ENCODE measurements around the gene UNC5C. TPM values are rescaled to one million over a fixed set of nuclear protein-coding genes. Genes with fewer than 3 reads are reported as not detected.

The UNC5C gene
- total RNA-seq, 1 donor from 2014 or later = 12.0 TPM

GRCh38 chr4:95319169-95319568, 229.6 kb downstream of the UNC5C start:
- no peak overlapping the region for H3K27ac ChIP-seq
- no peaks in the 10 kb centered on the region for H3K36me3 ChIP-seq
- no peak for DNase-seq (ENCODE audit: extremely low spot score in 2 of 2)
- no peak for TF ChIP-seq POLR2A (IDR thresholded peaks at IDR 0.05)
- no peak for TF ChIP-seq POLR2AphosphoS5 (IDR thresholded peaks at IDR 0.05; ENCODE audit: insufficient read depth in 1 of 2, low read depth in 1 of 2)
- TF ChIP-seq CTCF (IDR thresholded peaks at IDR 0.05) = no peak
- no peak overlapping the region for H3K4me3 ChIP-seq
- H3K4me1 ChIP-seq = no peaks in the 10 kb centered on the region
- H3K9me3 ChIP-seq = no peaks in the 10 kb centered on the region
- no peaks in the 10 kb centered on the region for H3K27me3 ChIP-seq
- intact Hi-C loops (cut with DNase I) = no loop called here

- Histone ChIP-seq H3K27ac (no peak overlapping the region), H3K4me1 (no peaks in the 10 kb centered on the region), H3K4me3 (no peak overlapping the region), H3K27me3 (no peaks in the 10 kb centered on the region), H3K9me3 (no peaks in the 10 kb centered on the region), H3K36me3 (no peaks in the 10 kb centered on the region)
- intact Hi-C loops (cut with DNase I) = no loop called here
- DNase-seq (ENCODE audit: extremely low spot score in 2 of 2) = no peak
- TF ChIP-seq CTCF (IDR thresholded peaks at IDR 0.05) (no peak), POLR2A (IDR thresholded peaks at IDR 0.05) (no peak), POLR2AphosphoS5 (IDR thresholded peaks at IDR 0.05; ENCODE audit: insufficient read depth in 1 of 2, low read depth in 1 of 2) (no peak)
Observed at GRCh38 chr4:95318483-95318882, 230.3 kb downstream of the UNC5C start.

DNA sequence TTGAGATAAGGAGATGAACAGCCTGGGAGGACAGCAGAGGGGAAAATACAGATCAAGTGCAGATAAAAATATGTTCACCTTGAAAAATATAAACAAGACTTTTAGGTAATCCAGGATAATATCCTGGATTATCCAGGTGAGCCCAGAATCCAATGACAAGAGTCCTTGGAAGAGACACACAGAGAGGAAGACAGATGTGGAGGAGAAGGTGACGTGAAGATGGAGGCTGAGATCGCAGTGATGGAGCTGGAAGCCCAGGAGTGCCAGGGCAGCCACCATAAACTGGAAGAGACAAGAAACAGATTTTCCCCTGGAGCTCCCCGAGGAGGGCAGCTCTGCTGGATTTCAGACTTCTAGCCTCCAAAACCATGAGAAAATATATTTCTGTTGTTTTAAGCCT, 230.7 kb downstream of the UNC5C start:
- Histone ChIP-seq H3K4me3 (no peak overlapping the region), H3K9me3 (no peaks in the 10 kb centered on the region), H3K27me3 (no peaks in the 10 kb centered on the region), H3K4me1 (no peaks in the 10 kb centered on the region), H3K27ac (no peak overlapping the region), H3K36me3 (no peaks in the 10 kb centered on the region)
- no peak for DNase-seq (ENCODE audit: extremely low spot score in 2 of 2)
- intact Hi-C loops (cut with DNase I) = no loop called here
- TF ChIP-seq CTCF (IDR thresholded peaks at IDR 0.05) (no peak), POLR2AphosphoS5 (IDR thresholded peaks at IDR 0.05; ENCODE audit: insufficient read depth in 1 of 2, low read depth in 1 of 2) (no peak), POLR2A (IDR thresholded peaks at IDR 0.05) (no peak)

DNA sequence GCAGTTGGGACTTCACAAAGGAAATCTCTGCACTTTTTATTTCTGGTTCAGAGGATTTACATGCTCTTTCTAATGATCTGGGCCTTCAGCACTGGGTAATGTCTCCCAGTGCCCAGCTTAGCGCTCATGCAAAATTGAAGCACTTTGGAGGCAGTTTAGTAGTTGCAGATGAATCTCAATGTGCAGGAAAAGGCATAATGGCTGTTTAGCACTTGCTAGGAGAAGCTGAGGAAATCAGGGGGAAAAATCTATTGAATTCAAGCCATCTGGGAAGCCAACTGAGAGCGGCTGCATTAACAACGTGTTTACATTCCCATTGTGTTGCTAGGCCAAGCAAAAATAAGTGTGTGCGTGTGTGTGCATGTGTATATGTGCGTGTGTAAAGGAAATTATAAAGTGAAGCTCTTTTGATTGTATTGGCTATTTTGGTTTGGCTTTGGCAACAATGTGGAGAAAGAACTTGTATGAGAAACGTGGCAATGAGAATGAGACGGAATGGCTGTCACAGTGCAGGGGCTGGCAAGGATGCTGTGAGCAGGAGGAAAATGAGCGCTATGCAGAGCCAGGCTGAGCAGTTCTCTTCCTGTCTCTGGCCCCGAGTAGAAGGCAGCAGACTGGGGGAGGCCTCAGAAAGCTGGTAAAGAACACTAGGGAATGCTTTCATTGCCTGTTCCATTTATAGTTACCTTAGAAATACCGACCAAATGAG, 231.5 kb downstream of the UNC5C start:
- Histone ChIP-seq H3K36me3 (no peaks in the 10 kb centered on the region), H3K9me3 (no peaks in the 10 kb centered on the region), H3K4me3 (no peak overlapping the region), H3K27me3 (no peaks in the 10 kb centered on the region), H3K4me1 (no peaks in the 10 kb centered on the region), H3K27ac (no peak overlapping the region)
- intact Hi-C loops (cut with DNase I) = no loop called here
- DNase-seq (ENCODE audit: extremely low spot score in 2 of 2) = no peak
- no peak for TF ChIP-seq POLR2AphosphoS5 (IDR thresholded peaks at IDR 0.05; ENCODE audit: insufficient read depth in 1 of 2, low read depth in 1 of 2)
- no peak for TF ChIP-seq CTCF (IDR thresholded peaks at IDR 0.05)
- TF ChIP-seq POLR2A (IDR thresholded peaks at IDR 0.05) = no peak

DNA sequence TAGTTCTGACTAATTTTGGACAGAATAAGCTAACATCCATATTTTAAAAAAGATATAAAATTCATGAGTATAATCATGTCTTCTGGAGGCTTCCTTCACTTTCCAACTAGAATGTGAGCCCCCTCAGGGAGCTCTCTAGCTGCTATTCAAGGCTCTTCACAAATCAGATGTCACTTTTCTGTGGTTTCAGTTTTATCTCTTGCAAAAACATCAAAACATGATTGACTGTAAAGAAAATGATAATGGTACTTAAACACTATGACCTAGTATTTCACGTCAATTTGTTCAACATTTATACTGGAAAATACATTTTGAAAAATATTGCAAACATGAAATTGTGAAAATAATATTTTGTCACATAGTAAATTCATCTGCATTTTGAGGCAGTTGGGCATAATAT, 234.2 kb downstream of the UNC5C start:
- no peaks in the 10 kb centered on the region for H3K4me1 ChIP-seq
- no peak overlapping the region for H3K27ac ChIP-seq

More for the DNA sequence above, 234.2 kb downstream of the UNC5C start:
- Histone ChIP-seq H3K36me3 (no peaks in the 10 kb centered on the region), H3K4me3 (no peak overlapping the region), H3K27me3 (no peaks in the 10 kb centered on the region), H3K9me3 (no peaks in the 10 kb centered on the region)
- no peak for TF ChIP-seq CTCF (IDR thresholded peaks at IDR 0.05)
- no peak for TF ChIP-seq POLR2A (IDR thresholded peaks at IDR 0.05)
- no peak for TF ChIP-seq POLR2AphosphoS5 (IDR thresholded peaks at IDR 0.05; ENCODE audit: insufficient read depth in 1 of 2, low read depth in 1 of 2)
- intact Hi-C loops (cut with DNase I) = no loop called here
- no peak for DNase-seq (ENCODE audit: extremely low spot score in 2 of 2)

Measured in vagina (tissue), 2 donors.